Activated CD4-positive, CD25-positive, alpha-beta regulatory T cell treated with anti-CD3 and anti-CD28 coated beads, Interleukin-2, amount 50 U/mL, for 16 hours (primary cell): ENCODE data around the gene FBRS.
"Not testable (repeated sequence)": the region's sequence is repeated elsewhere in the genome, so short reads cannot be mapped to it uniquely, and the experiment has no call there.

Experiments
- DNase-seq: peaks from one replicate; pipeline ENCODE4 v3.0.0-alpha.2; 2020; ENCODE audit warnings: low read depth, low spot score

The FBRS gene

DNA sequence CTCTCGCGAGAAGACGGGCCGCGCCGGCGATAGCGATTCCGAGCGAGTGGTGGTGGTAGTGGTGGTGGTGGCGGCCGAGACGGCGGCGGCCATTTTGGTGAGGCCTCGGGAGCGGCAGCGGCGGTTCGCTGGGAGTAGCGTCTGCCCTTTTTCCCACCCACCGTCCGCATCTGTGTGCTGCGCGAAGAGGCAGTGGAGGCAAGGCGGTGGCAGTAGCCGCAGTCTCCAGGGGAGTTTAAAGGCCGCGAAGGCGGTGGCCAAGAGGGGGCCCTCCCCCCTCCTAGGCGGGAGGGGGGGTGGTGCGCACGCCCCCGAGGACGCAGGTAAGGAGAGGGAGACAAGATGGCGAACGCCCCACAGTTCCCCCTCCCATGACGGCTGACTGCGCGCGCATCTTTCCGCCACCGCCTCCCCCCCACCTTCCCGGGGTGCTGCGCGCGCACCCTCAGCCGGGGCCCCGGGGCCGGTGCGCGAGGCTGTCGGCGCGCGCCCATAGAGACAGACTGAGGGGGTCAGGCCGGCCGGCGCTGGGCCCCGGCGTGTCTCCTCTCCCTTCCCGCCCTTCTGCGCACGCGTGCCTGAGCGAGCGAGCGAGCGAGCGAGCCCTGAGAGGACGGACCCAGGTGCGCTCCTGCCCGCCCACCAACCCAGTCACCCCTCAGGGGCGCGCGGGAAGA is 40.0 kb downstream of the FBRS start:
- DNase-seq, result peak; percentile 99

DNA sequence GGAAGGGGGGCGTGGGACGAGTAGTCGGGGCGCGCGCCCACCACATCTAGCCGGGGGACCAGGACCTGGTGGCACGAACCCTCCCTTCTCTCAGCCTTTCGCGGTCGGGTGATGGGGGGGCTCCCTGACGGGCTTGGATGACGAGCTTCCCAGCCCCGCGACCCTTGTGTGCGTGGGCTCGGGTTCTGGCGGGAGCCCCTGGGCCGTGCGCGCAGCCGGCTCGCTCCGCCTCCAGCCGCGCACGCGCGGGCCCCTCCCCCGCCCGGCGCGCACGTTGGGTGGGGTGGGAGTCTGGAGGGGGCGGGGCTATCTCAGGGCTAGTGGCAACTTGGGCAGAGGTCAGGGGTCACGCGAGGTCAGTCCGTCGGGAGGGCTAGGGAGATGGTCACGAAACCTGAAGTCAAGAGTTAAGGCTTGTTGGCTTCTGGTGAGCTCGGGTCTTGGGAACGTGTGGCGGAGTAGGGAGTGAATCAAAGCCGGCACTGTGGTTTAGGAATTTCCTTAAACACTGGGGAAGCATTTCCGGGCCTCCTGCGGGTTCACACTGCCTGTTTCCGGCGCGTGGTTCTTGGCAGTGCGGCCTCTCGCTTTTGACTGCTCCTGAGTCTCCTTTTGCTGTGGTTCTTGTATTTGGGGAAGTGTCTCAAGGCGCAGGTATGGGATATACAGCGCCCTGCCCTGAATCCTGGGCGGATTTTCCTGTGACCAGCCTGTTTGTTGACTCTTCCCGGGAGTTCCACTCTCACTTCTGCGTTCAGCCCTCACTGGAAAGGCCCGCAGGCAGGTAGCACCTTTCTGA is 40.8 kb downstream of the FBRS start, which contains the start of gene SRCAP:
Gene SRCAP (plus strand): TSS at position 356 of the 799 bp plus-strand sequence. CDS start 1,654 bp downstream, outside the sequence.
- peak; percentile 62 for DNase-seq

DNA sequence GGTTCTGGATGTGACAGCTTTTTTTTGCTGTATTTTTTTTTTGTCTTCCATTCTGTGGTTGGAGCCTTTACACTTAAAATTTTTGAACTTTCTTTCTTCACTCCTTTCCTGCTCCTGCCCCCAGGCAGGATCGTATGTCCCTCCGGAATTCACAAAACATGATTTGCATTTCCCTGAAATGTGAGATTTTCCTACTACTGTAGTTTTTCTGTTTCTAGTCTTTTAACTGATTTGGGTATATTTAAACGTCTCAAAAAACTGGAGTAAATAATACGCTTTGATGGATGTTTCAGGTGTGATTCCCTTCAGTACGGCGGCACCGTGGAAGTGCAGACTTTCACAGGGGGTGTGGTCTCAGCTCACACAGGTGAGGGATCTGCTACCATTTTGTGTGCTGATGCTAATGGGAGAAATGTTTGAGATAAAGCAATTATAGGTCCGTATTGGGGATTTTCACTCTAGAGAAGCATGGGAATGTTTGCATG is 41.4 kb downstream of the FBRS start:
- DNase-seq, result no peak

DNA sequence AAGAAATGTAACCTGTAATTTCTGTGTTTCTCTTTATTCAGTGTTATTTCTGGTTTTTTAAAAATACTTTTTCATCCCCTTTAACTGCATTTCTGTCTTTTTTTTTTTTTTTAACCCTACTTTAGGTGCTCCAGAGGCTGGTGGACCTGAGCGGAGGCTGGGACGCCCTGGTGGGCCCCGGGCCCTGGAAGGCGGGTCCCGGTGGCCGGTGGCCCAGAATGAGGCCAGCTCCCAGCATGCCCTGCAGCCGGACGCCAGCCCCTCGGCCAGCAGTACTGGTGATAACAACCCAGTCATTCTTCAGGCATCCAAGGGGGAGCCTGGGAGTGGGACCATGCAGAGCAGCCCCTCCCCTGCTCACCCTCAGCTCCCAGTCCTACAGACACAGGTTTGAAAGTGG is 42.3 kb downstream of the FBRS start:
- DNase-seq, result no peak

DNA sequence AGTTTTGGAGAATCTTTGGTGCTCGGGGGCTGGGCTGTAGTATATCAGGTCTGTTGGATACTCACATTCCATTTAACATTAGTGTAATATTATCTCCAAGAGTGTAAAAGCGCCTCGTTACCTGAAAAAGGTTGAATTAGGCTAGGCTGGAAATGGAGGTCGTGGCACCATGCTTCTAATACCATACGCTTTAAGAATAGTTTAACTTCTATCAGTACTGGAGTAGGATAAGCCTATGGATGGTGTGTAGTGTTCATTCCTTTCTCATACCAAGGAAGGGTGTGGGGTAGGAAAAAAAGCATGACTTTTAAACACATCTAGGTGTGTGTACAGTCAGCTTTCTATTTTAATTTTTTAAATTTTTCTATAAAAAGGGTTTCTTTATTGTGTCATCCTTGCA is 42.7 kb downstream of the FBRS start:
- no peak for DNase-seq

DNA sequence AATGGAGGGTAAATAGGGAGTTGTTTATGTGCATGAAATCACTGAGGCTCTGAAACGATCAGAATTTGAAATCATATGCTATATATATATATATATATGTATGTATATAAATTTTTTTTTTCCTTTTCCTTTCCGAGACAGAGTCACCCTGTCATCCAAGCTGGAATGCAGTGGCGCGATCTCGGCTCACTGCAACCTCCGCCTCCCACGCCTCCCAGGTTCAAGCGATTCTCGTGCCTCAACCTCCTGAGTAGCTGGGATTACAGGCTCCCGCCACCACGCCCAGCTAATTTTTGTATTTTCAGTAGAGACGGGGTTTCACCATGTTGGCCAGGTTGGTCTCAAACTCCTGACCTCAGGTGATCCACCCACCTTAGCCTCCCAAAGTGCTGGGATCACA is 44.8 kb downstream of the FBRS start:
- DNase-seq, result not testable (repeated sequence)

DNA sequence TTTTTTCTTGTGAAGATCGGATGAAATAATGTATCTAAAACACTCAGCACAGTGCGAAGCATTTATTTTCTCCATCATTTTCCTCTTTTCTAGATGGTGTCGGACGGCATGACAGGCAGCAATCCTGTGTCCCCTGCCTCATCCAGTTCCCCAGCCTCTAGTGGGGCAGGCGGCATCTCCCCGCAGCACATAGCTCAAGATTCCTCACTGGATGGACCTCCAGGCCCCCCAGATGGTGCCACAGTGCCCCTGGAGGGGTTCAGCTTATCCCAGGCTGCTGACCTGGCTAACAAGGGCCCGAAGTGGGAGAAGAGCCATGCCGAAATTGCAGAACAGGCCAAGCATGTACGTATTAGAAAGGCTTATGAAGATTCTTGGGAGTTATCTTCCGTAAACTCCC is 45.7 kb downstream of the FBRS start:
- no peak for DNase-seq

DNA sequence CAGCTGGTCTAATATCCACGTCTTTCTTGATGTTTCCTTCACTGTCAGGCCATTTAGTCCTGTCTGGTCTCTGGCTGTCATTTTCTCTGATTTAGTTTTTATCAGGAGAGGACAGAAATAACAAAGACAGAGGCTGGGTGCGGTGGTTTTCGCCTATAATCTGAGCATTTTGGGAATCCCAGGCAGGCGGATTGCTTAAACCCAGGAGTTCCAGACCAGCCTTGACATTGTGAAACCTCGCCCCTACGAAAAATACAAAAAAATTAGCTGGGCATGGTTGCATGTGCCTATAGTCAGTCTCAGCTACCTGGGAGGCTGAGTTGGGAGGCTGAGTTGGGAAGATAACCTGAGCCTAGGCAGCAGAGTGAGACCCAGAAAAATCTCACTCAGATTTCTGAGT is 47.8 kb downstream of the FBRS start:
- DNase-seq, result no peak

DNA sequence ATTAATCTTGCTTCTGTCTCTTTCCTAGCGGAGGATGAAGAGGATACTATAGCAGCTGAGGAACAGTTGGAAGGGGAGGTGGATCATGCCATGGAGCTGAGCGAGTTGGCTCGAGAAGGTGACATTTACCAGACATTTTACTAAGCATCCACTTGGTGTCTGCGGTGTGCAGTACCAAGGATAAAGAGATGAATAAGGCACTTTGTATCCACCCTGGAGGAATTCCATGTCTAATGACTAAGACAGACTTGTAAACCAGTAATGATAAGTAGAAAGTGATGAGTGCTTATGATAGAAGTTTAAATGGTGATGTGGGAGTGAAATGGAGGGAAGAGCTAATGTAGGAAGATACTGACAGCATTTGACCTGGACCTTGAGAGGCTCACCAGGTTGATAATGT is 52.7 kb downstream of the FBRS start:
- no peak for DNase-seq

DNA sequence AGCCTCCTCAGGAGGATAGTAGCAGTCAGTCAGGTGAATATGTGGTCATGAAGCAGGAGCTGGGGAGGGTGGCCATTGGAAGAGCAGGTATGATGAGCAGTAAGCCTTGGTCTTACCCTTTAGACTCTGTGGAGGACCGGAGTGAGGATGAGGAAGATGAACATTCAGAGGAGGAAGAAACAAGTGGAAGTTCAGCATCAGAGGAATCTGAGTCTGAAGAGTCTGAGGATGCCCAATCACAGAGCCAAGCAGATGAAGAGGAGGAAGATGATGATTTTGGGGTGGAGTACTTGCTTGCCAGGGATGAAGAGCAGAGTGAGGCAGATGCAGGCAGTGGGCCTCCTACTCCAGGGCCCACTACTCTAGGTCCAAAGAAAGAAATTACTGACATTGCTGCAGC is 53.5 kb downstream of the FBRS start:
- no peak for DNase-seq

DNA sequence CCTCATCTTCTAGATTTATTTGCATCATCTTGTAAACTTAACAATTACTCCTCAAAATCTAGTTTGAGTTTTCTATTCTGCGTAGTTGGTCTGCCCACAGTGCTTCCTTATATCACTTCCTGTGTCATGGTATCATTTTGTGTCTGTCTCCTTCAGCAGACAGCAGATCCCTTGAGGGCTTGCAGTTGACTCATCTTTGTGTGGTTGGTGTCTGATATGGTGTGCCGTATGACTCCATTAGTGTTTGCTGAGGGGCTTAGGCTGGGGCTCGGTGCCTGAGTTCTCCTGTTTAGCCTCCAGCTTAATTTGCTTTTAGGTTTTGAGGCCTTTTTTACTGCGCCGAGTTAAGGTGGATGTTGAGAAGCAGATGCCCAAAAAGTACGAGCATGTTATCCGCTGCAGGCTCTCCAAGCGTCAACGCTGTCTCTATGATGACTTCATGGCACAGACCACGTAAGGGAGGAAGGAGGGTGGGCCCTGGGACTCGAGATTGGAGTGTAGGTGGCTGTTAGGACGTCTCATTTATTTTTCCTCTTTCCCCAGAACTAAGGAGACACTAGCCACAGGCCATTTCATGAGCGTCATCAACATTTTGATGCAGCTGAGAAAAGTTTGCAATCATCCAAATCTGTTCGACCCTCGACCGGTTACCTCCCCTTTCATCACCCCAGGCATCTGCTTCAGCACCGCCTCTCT is 57.7 kb downstream of the FBRS start:
- no peak for DNase-seq

DNA sequence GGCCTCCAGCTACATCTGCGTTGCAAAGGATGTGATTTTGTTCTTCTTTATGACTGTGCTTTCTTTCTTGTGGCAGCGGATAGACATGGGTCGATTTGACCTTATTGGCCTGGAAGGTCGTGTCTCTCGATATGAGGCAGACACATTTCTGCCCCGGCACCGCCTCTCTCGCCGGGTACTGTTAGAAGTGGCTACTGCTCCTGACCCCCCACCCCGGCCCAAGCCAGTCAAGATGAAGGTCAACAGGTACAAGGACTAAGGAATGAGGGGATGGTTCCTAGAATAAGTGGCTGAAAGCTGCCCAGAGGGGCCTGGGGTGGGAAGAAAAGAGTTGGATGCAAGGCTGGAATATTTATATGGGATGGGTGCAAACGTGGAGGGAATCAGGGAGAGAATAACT is 61.9 kb downstream of the FBRS start:
- no peak for DNase-seq
